ENCODE data around the gene THADA. TPM values are rescaled to one million over a fixed set of nuclear protein-coding genes. Genes with fewer than 3 reads are reported as not detected.

Gene THADA
- total and polyA plus RNA-seq, 2 donors (not counting 3 experiments of a cell fraction or from before 2014, with no cell fraction given), result 22.6 to 25.3 TPM

GRCh38 chr2:43266711-43267111 is 329.1 kb downstream of the THADA start:
- BruUV-seq (replicated peaks), result no TSS peak
- H3K36me3 ChIP-seq (ENCODE audit: control insufficient read depth in 2 of 2, extremely low read depth in 1 of 2, insufficient read depth in 2 of 2, low read length in 2 of 2), result no peaks in the 10 kb centered on the region
- no peak for TF ChIP-seq GATA2 (IDR thresholded peaks at IDR 0.05; ENCODE audit: insufficient read depth, insufficient read length, low read depth, low read length)
- no peak for TF ChIP-seq EZH2 (IDR thresholded peaks at IDR 0.05; ENCODE audit: borderline replicate concordance, low read depth, low read length, severe bottlenecking)
- TF ChIP-seq MYC (IDR thresholded peaks at IDR 0.05; ENCODE audit: low read depth, low read length), result no peak
- intact Hi-C loops (cut with micrococcal nuclease), result loop anchor here (10.0 kb wide), 1 partner anchor 218 kb away; no protein-coding TSS in a partner anchor
- H3K9me1 ChIP-seq (replicated peaks; ENCODE audit: control insufficient read depth, extremely low read depth, insufficient read depth, low read length), result no peaks in the 10 kb centered on the region
- no peaks in the 10 kb centered on the region for H3K9me3 ChIP-seq (replicated peaks; ENCODE audit: control insufficient read depth, insufficient read depth, low read length)
- no peaks in the 10 kb centered on the region for H3K27me3 ChIP-seq (ENCODE audit: control insufficient read depth in 2 of 2, insufficient read depth in 2 of 2, low read length in 2 of 2)
- CTCF ChIA-PET, result interaction anchor here (1.0 to 1.5 kb wide), 2 partner anchors 11 to 135 kb away, joined by 3 read pairs; no protein-coding TSS in a partner anchor
- dilution Hi-C loops (cut with MboI; ENCODE audit: extremely low pct_ligation_motif_present, low sequenced_read_pairs), result no loop called here
- no peaks in the 10 kb centered on the region for H4K20me1 ChIP-seq (replicated peaks; ENCODE audit: control insufficient read depth, extremely low read depth, insufficient read depth, low read length)
- no peaks in the 10 kb centered on the region for H3K79me2 ChIP-seq (ENCODE audit: control insufficient read depth, insufficient read depth, low read length)
- no peak overlapping the region for H3K27ac ChIP-seq (ENCODE audit: insufficient read depth, low read depth, low read length)
- FAIRE-seq (no peak), DNase-seq (ENCODE audit: low read depth, low spot score) (no peak)
- no peak overlapping the region for H2AFZ ChIP-seq (ENCODE audit: low read depth, low read length)
- peaks cover 16% of the 10 kb centered on the region for H3K4me1 ChIP-seq (ENCODE audit: control insufficient read depth, extremely low read depth, insufficient read depth, low read length)
- no peak overlapping the region for H3K4me3 ChIP-seq (replicated peaks in 1 of 3; ENCODE audit: insufficient read depth in 1 of 3, low read depth in 1 of 3, low read length in 3 of 3)
- H3K9ac ChIP-seq (replicated peaks; ENCODE audit: extremely low read depth, insufficient read depth, low read length), result no peak overlapping the region
- H3K4me2 ChIP-seq (ENCODE audit: insufficient read depth, low read length), result no peak overlapping the region
- POLR2A ChIA-PET, result no interaction called here

DNA sequence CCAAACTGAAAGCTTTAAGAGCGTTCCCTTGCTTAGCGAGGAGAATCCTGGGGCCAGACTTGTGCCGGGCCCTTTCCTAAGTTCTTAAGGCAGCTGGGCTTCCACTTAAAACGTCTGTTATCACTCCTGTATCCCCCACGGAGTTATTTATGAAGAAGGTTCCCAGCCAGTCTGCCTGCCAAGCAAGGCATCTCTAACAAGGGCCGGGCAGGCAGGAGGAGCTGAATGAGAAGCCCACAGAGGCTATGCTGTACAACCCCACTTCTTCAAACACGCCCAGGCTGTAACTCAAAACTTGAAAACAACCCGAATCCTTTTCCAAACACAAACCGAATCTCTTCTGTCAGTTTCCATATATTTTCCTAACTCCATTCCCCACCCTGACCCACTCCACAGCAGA is 330.4 kb downstream of the THADA start:
- DNase-seq (ENCODE audit: low read depth, low spot score) (no peak), FAIRE-seq (no peak)
- dilution Hi-C loops (cut with MboI; ENCODE audit: extremely low pct_ligation_motif_present, low sequenced_read_pairs) (no loop called here), intact Hi-C loops (cut with micrococcal nuclease) (loop anchor here (10.0 kb wide), 1 partner anchor 219 kb away; no protein-coding TSS in a partner anchor)
- H3K4me3 ChIP-seq (replicated peaks in 1 of 3; ENCODE audit: insufficient read depth in 1 of 3, low read depth in 1 of 3, low read length in 3 of 3), result no peak overlapping the region
- no peaks in the 10 kb centered on the region for H3K9me1 ChIP-seq (replicated peaks; ENCODE audit: control insufficient read depth, extremely low read depth, insufficient read depth, low read length)
- no peaks in the 10 kb centered on the region for H3K27me3 ChIP-seq (ENCODE audit: control insufficient read depth in 2 of 2, insufficient read depth in 2 of 2, low read length in 2 of 2)
- H4K20me1 ChIP-seq (replicated peaks; ENCODE audit: control insufficient read depth, extremely low read depth, insufficient read depth, low read length), result no peaks in the 10 kb centered on the region
- no peak for TF ChIP-seq FOS (IDR thresholded peaks at IDR 0.05; ENCODE audit: borderline replicate concordance, insufficient read depth, low read length)
- no peak for TF ChIP-seq POLR2AphosphoS5 (IDR thresholded peaks at IDR 0.05; ENCODE audit: insufficient read depth, low read depth, low read length)
- TF ChIP-seq, protein P1, sequence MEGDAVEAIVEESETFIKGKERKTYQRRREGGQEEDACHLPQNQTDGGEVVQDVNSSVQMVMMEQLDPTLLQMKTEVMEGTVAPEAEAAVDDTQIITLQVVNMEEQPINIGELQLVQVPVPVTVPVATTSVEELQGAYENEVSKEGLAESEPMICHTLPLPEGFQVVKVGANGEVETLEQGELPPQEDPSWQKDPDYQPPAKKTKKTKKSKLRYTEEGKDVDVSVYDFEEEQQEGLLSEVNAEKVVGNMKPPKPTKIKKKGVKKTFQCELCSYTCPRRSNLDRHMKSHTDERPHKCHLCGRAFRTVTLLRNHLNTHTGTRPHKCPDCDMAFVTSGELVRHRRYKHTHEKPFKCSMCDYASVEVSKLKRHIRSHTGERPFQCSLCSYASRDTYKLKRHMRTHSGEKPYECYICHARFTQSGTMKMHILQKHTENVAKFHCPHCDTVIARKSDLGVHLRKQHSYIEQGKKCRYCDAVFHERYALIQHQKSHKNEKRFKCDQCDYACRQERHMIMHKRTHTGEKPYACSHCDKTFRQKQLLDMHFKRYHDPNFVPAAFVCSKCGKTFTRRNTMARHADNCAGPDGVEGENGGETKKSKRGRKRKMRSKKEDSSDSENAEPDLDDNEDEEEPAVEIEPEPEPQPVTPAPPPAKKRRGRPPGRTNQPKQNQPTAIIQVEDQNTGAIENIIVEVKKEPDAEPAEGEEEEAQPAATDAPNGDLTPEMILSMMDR (IDR thresholded peaks at IDR 0.05; ENCODE audit: extremely low read depth in 1 of 2, insufficient read depth in 1 of 2, low read depth in 1 of 2, low read length in 2 of 2), result no peak
- no peak for TF ChIP-seq GATA2 (IDR thresholded peaks at IDR 0.05; ENCODE audit: insufficient read depth, insufficient read length, low read depth, low read length)
- TF ChIP-seq POLR2A (IDR thresholded peaks at IDR 0.05; ENCODE audit: low read depth, low read length), result no peak
- TF ChIP-seq MYC (IDR thresholded peaks at IDR 0.05; ENCODE audit: low read depth, low read length), result no peak
- TF ChIP-seq, protein P2, sequence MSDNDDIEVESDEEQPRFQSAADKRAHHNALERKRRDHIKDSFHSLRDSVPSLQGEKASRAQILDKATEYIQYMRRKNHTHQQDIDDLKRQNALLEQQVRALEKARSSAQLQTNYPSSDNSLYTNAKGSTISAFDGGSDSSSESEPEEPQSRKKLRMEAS (IDR thresholded peaks at IDR 0.05; ENCODE audit: insufficient read depth, insufficient read length), result no peak
- no peak for TF ChIP-seq JUN (IDR thresholded peaks at IDR 0.05; ENCODE audit: borderline replicate concordance, insufficient read depth, insufficient read length, low read depth)
- TF ChIP-seq EZH2 (IDR thresholded peaks at IDR 0.05; ENCODE audit: borderline replicate concordance, low read depth, low read length, severe bottlenecking), result no peak
- H3K9me3 ChIP-seq (replicated peaks; ENCODE audit: control insufficient read depth, insufficient read depth, low read length), result no peaks in the 10 kb centered on the region
- no peak overlapping the region for H3K4me2 ChIP-seq (ENCODE audit: insufficient read depth, low read length)
- peaks cover 16% of the 10 kb centered on the region for H3K4me1 ChIP-seq (ENCODE audit: control insufficient read depth, extremely low read depth, insufficient read depth, low read length)
- no peak overlapping the region for H3K27ac ChIP-seq (ENCODE audit: insufficient read depth, low read depth, low read length)
- no peaks in the 10 kb centered on the region for H3K79me2 ChIP-seq (ENCODE audit: control insufficient read depth, insufficient read depth, low read length)
- POLR2A ChIA-PET, result no interaction called here
- H3K9ac ChIP-seq (replicated peaks; ENCODE audit: extremely low read depth, insufficient read depth, low read length), result no peak overlapping the region
- BruUV-seq (replicated peaks), result no TSS peak
- H2AFZ ChIP-seq (ENCODE audit: low read depth, low read length), result no peak overlapping the region
- CTCF ChIA-PET, result interaction anchor here (1.2 to 1.5 kb wide), 4 partner anchors 12 to 161 kb away, joined by 3 to 4 read pairs (median 4); no protein-coding TSS in a partner anchor
- H3K36me3 ChIP-seq (ENCODE audit: control insufficient read depth in 2 of 2, extremely low read depth in 1 of 2, insufficient read depth in 2 of 2, low read length in 2 of 2), result no peaks in the 10 kb centered on the region

Measured in endothelial cell of umbilical vein (primary cell).